ENCODE data around the gene CD53. TPM values are rescaled to one million over a fixed set of nuclear protein-coding genes. Genes with fewer than 3 reads are reported as not detected.
"Not testable (repeated sequence)": the region's sequence is repeated elsewhere in the genome, so short reads cannot be mapped to it uniquely, and the experiment has no call there.

The CD53 gene
- 100 to 1,000 TPM; 295 to 313 TPM for total RNA-seq
- polyA plus RNA-seq, result 100 to 1,000 TPM; 619 to 909 (median 820) TPM
- total RNA-seq, result 243 to 581 (median 329) reads per million in 6 experiments

- no peaks in the 10 kb centered on the region for H3K27me3 Mint-ChIP-seq
- POLR2A ChIA-PET, result interaction anchor here (0.8 to 4.3 kb wide), 21 partner anchors 8 to 534 kb away, joined by 3 to 27 read pairs (median 4); partner anchors contain the start of genes KCNA3, LRIF1 and RBM15
- peaks cover 0 to 3% (median 0%) of the 10 kb centered on the region in 9 donors for H3K9me3 Mint-ChIP-seq
- DNase-seq (peak in 9 of 10 donors; percentile 50 to 86 (median 75)), ATAC-seq (peak; percentile 74 to 83)
- peaks cover 38 to 67% (median 59%) of the 10 kb centered on the region in 4 donors for H3K4me1 Mint-ChIP-seq
- peak within 1 kb of the TSS; percentile 96 to 100 (median 99) for H3K27ac Mint-ChIP-seq
- peaks cover 4 to 18% (median 10%) of the 10 kb centered on the region in 3 donors for H3K36me3 Mint-ChIP-seq
- peak within 1 kb of the TSS; percentile 92 to 100 (median 98) for H3K4me3 Mint-ChIP-seq
Observed at GRCh38 chr1:110872745-110873720, at the start of gene CD53. TSS of gene CD53 (plus strand) at chr1:110873148. CDS start at chr1:110891409, 18,261 bp downstream.

GRCh38 chr1:110824192-110824591 is 48.8 kb upstream of the CD53 start:
- no peak overlapping the region for H3K4me3 Mint-ChIP-seq

GRCh38 chr1:110829955-110830553 is 42.9 kb upstream of the CD53 start:
- Mint-ChIP-seq H3K27ac (peak overlapping the region in 2 of 10 donors; percentile 48 to 58), H3K4me1 (peaks cover 7 to 25% (median 10%) of the 10 kb centered on the region in 4 donors), H3K27me3 (peaks cover 0 to 4% (median 0%) of the 10 kb centered on the region in 5 donors), H3K36me3 (no peaks in the 10 kb centered on the region), H3K4me3 (no peak overlapping the region), H3K9me3 (peaks cover 0 to 3% (median 0%) of the 10 kb centered on the region in 9 donors)
- POLR2A ChIA-PET, result interaction anchor here (0.8 to 1.6 kb wide), 3 partner anchors 43 to 47 kb away, joined by 3 read pairs; no protein-coding TSS in a partner anchor
- ATAC-seq (peak; percentile 85 to 93), DNase-seq (peak in 8 of 10 donors; percentile 12 to 69 (median 56))

More at GRCh38 chr1:110824192-110824591, 48.8 kb upstream of the CD53 start:
- peaks cover 0 to 8% (median 2%) of the 10 kb centered on the region in 3 donors for H3K36me3 Mint-ChIP-seq
- DNase-seq, result no peak
- H3K27ac Mint-ChIP-seq, result no peak overlapping the region
- peaks cover 0 to 7% (median 0%) of the 10 kb centered on the region in 9 donors for H3K9me3 Mint-ChIP-seq
- peaks cover 0 to 11% (median 0%) of the 10 kb centered on the region in 5 donors for H3K27me3 Mint-ChIP-seq
- ATAC-seq, result no peak
- peaks cover 0 to 18% (median 2%) of the 10 kb centered on the region in 4 donors for H3K4me1 Mint-ChIP-seq
- POLR2A ChIA-PET, result interaction anchor here (0.7 kb wide), 1 partner anchor 35 kb away, joined by 3 read pairs; no protein-coding TSS in a partner anchor

GRCh38 chr1:110833779-110834178 is 39.2 kb upstream of the CD53 start:
- POLR2A ChIA-PET, result interaction anchor here (0.8 kb wide), 1 partner anchor 39 kb away, joined by 4 read pairs; the partner anchor contains the start of gene CD53
- not testable (repeated sequence) for H3K27me3 Mint-ChIP-seq, ATAC-seq, H3K27ac Mint-ChIP-seq, DNase-seq, H3K9me3 Mint-ChIP-seq, H3K4me3 Mint-ChIP-seq, H3K36me3 Mint-ChIP-seq
- H3K4me1 Mint-ChIP-seq, result peaks cover 7 to 11% (median 9%) of the 10 kb centered on the region in 4 donors

GRCh38 chr1:110846861-110847260 is 26.1 kb upstream of the CD53 start:
- Mint-ChIP-seq H3K4me1 (peaks cover 0 to 6% (median 2%) of the 10 kb centered on the region in 4 donors), H3K27me3 (no peaks in the 10 kb centered on the region), H3K27ac (no peak overlapping the region), H3K4me3 (no peak overlapping the region), H3K36me3 (no peaks in the 10 kb centered on the region), H3K9me3 (peaks cover 0 to 4% (median 0%) of the 10 kb centered on the region in 9 donors)
- POLR2A ChIA-PET, result interaction anchor here (0.9 kb wide), 1 partner anchor 26 kb away, joined by 3 read pairs; the partner anchor contains the start of gene CD53
- DNase-seq (no peak), ATAC-seq (no peak)

- Mint-ChIP-seq H3K9me3 (no peaks in the 10 kb centered on the region), H3K4me3 (no peak overlapping the region), H3K36me3 (no peaks in the 10 kb centered on the region), H3K27me3 (no peaks in the 10 kb centered on the region), H3K4me1 (peaks cover 1 to 13% (median 6%) of the 10 kb centered on the region in 4 donors), H3K27ac (no peak overlapping the region)
- DNase-seq (no peak), ATAC-seq (no peak)
- POLR2A ChIA-PET, result no interaction called here
Observed at GRCh38 chr1:110850145-110850544, 22.8 kb upstream of the CD53 start.

GRCh38 chr1:110850627-110851026 is 22.3 kb upstream of the CD53 start:
- Mint-ChIP-seq H3K4me1 (peaks cover 1 to 13% (median 6%) of the 10 kb centered on the region in 4 donors), H3K27ac (peak overlapping the region in 1 of 10 donors; percentile 1), H3K4me3 (no peak overlapping the region), H3K27me3 (no peaks in the 10 kb centered on the region), H3K9me3 (no peaks in the 10 kb centered on the region), H3K36me3 (no peaks in the 10 kb centered on the region)
- ATAC-seq (no peak), DNase-seq (no peak)
- POLR2A ChIA-PET, result no interaction called here

GRCh38 chr1:110853135-110853534 is 19.8 kb upstream of the CD53 start:
- H3K9me3 Mint-ChIP-seq, result no peaks in the 10 kb centered on the region
- POLR2A ChIA-PET, result no interaction called here
- no peaks in the 10 kb centered on the region for H3K36me3 Mint-ChIP-seq
- H3K27me3 Mint-ChIP-seq, result no peaks in the 10 kb centered on the region
- no peak overlapping the region for H3K4me3 Mint-ChIP-seq
- no peak for DNase-seq
- no peak overlapping the region for H3K27ac Mint-ChIP-seq
- ATAC-seq, result no peak
- peaks cover 1 to 14% (median 11%) of the 10 kb centered on the region in 4 donors for H3K4me1 Mint-ChIP-seq

- peak overlapping the region in 1 of 10 donors; percentile 45 for H3K27ac Mint-ChIP-seq
- DNase-seq, result no peak
- POLR2A ChIA-PET, result no interaction called here
Observed at GRCh38 chr1:110856410-110856809, 16.5 kb upstream of the CD53 start.

GRCh38 chr1:110857964-110858948 is 14.7 kb upstream of the CD53 start:
- Mint-ChIP-seq H3K9me3 (peaks cover 0 to 17% (median 1%) of the 10 kb centered on the region in 9 donors), H3K36me3 (no peaks in the 10 kb centered on the region), H3K27ac (no peak overlapping the region), H3K27me3 (no peaks in the 10 kb centered on the region), H3K4me3 (no peak overlapping the region), H3K4me1 (peaks cover 5 to 38% (median 30%) of the 10 kb centered on the region in 4 donors)
- DNase-seq (no peak), ATAC-seq (no peak)
- POLR2A ChIA-PET, result interaction anchor here (0.5 kb wide), 1 partner anchor 34 kb away, joined by 3 read pairs; no protein-coding TSS in a partner anchor

More at GRCh38 chr1:110856410-110856809, 16.5 kb upstream of the CD53 start:
- H3K27me3 Mint-ChIP-seq, result no peaks in the 10 kb centered on the region
- ATAC-seq, result no peak
- H3K36me3 Mint-ChIP-seq, result no peaks in the 10 kb centered on the region
- H3K9me3 Mint-ChIP-seq, result no peaks in the 10 kb centered on the region
- H3K4me3 Mint-ChIP-seq, result no peak overlapping the region
- H3K4me1 Mint-ChIP-seq, result peaks cover 2 to 27% (median 24%) of the 10 kb centered on the region in 4 donors

- no peaks in the 10 kb centered on the region for H3K27me3 Mint-ChIP-seq
- no peak for ATAC-seq
- H3K4me1 Mint-ChIP-seq, result peaks cover 7 to 41% (median 32%) of the 10 kb centered on the region in 4 donors
- peaks cover 0 to 20% (median 1%) of the 10 kb centered on the region in 9 donors for H3K9me3 Mint-ChIP-seq
- no peak for DNase-seq
- no peak overlapping the region for H3K27ac Mint-ChIP-seq
- POLR2A ChIA-PET, result interaction anchor here (0.5 to 0.8 kb wide), 2 partner anchors 11 to 35 kb away, joined by 3 read pairs; no protein-coding TSS in a partner anchor
- peaks cover 0 to under 1% (median 0%) of the 10 kb centered on the region in 3 donors for H3K36me3 Mint-ChIP-seq
- H3K4me3 Mint-ChIP-seq, result no peak overlapping the region
Observed at GRCh38 chr1:110859062-110859461, 13.9 kb upstream of the CD53 start.

Data from naive thymus-derived CD8-positive, alpha-beta T cell (primary cell).